ENCODE data around the gene PRKCE.
"Not testable (repeated sequence)": the region's sequence is repeated elsewhere in the genome, so short reads cannot be mapped to it uniquely, and the experiment has no call there.

Gene PRKCE

GRCh38 chr2:46184794-46185583, 533.5 kb downstream of the PRKCE start:
- no peak for DNase-seq

- no peak for DNase-seq
Measured at GRCh38 chr2:46187112-46187618, 535.7 kb downstream of the PRKCE start.

DNA sequence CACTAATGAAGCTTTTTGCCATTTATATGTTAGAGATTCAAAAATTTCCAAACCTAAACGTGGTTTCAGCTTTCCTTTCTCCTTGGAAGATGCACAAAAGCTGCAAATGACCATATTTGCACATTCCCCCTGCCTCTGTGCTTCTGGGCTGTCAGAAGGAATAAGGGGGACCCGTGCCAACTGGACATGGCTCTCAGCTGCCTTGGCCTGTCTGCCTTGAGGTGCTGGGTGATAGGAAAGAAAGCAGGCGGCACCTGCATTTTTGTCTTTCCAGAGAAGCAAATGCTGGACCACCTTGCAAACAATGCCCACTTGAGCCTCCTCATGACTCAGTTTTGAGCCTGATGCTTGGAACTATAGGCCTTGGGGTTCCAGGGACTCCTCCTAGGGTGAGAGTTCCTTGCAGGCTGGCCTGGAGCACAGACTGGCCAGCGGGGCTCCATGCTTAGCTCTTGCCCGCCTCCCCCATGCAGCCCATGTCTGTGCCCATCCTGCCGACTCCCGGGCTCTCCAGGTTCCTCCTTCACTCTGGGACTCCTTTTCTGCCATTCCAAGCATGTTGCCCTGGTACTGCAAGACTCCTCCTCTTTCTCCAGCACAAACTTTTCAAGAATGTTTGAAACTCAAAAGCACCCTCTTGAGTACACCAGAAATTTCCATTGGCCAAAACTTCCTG, 536.7 kb downstream of the PRKCE start:
- no peak for DNase-seq

- DNase-seq, result no peak
Measured at GRCh38 chr2:46193356-46193755, 541.9 kb downstream of the PRKCE start.

- DNase-seq, result no peak
Measured at GRCh38 chr2:46193855-46194254, 542.4 kb downstream of the PRKCE start.

- no peak for DNase-seq
Measured at GRCh38 chr2:46194856-46195255, 543.4 kb downstream of the PRKCE start.

DNA sequence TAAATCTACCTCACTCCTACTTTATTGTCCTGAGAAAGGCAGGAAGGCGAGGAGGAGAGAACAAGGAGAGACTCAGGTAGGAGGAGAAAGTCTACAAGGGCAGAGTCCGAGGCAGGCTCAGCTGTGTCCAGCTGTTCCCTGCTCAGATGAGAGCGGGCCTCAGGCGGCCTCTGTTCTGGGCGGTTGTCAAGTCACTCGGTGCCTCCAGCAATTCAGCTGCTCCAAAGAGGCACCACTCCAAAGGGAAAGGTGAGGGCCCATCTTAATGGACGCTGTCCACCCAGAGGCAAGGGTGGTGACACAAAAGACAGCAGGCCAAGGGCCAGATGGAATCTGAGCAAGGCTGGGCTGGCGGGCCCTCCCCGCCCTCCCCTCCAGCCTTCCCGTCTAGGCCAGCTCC, 544.3 kb downstream of the PRKCE start:
- no peak for DNase-seq

DNA sequence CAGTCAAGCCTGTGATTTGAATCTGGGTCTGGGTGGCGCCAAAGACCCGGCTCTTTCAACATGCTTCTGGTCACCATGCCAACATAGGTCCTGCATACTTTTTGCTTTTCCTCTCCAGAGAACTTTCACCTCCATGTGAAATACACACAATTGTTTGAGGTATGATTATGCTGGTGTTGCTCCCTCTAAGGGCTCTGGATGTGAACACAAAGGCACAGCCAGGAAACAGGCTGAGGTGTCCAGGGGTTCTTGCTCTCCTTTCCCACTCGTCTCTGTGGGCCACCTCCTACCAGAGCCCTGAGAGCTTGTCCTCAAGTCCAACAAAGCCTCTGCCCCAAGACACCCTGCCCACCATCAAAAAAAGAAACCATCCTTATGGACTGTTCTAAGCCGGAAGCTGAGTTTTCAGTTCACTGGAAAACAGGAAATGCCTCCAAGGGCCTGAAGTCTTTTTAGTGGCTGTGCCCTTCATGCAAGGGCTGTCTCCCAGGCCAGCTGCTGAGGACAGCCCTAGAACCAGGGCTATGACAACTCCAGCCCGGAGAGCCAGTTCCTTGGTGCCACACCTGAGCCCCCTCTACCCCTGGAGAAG, 545.5 kb downstream of the PRKCE start:
- DNase-seq, result no peak

- no peak for DNase-seq
Measured at GRCh38 chr2:46197672-46198071, 546.2 kb downstream of the PRKCE start.

DNA sequence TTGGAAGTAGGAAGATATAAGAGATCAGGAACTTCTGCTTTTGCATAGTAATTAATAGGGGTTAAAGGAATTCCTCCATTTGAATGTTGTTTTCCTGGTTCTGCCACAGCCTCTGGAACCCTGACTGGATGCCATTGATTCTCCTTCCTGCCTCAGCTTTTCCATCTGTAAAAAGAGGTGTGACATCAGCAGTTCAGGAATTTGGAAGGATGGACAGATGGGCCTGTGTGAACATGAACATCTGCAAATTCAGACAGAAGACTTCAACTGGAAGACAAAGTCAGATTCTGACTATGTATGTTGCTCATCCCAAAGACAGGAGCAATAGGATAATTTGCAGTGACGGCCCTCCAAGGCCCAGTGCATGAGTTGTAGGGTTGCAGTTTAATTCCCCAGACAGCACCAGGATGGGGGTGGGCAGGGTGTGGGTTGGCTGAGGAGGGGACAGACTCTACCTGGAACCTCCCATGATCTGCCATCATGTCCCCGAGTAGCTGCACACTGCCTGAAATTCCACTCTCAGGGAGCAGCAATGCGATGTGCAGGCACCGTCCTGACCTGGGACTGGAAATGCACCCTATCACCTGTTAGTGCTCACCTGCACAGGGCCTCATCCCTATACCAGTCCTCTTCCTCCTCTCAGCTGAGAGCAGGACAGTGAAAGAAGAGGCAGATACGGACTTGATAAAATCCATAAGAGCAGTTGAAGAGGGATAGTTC, 546.8 kb downstream of the PRKCE start:
- no peak for DNase-seq

GRCh38 chr2:46198966-46199365, 547.5 kb downstream of the PRKCE start:
- no peak for DNase-seq

- DNase-seq, result no peak
Measured at GRCh38 chr2:46200100-46200690, 548.7 kb downstream of the PRKCE start.

DNA sequence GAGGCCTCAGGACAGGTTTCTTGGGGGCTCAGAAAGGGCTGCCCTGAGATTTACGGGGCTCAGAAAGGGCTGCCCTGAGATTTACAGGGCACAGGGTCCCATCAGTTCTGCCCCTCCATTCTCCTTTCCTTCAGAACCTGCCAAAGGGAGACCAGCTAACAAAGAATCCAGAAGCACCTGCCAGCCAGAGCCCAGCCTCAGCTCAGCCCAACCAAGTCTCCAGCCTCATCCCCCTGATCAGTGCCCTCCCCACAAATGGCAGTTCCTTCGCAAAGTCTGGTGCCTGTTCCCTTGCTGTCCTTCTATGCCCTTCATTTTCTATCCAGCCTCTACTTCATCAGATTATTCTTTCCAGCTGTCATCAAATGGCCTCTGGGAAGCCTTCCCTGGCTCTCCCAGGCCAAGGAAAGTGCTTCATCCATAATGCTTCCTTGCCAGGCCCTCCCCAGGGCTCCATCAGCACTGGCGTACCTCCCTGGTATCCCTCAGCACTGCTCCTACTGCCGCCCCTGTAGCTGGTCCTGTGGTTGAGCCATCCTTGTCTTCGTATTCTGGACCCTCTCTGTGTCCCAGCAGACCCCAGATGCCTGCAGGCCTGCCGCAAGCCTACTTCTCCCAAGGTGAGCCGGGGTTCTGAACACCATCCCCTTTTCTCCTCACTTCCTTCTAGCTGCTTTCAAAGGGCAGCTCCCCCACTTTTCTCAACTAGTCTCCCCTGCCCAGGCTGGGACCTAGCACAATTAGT, 549.6 kb downstream of the PRKCE start:
- no peak for DNase-seq

DNA sequence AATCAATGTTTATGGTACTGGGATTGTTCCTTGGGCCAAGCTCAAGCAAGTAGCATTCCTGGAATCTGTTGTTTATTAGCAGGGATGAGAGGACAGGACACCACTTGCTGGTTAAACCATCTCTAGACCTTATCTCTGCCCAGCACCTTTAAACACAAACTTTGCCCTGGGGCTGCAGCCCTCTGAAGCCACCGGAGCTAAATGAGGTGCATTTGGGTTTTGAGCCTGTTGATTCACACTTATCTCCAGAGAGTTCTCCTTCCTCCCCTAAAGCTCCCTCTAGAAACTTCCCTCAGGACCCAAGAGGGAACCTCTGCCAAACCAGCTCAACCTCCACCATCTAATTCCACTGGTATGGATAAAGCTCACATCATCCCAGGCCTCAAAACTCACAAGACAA, 551.0 kb downstream of the PRKCE start:
- no peak for DNase-seq

- no peak for DNase-seq
Measured at GRCh38 chr2:46202987-46203386, 551.5 kb downstream of the PRKCE start.

DNA sequence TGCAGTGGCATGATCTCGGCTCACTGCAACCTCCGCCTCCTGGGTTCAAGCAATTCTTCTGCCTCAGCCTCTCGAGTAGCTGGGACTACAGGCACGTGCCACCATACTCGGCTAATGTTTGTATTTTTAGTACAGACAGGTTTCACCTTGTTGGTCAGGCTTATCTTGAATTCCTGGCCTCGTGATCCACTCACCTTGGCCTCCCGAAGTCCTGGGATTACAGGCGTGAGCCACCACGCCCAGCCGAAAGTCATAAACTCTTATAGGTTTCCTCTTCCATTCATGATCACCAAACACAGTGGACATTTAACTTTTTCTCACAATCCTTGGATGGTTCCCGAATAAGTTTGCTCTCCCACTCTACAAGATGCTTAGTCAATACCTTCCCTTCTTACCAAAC, 552.2 kb downstream of the PRKCE start:
- not testable (repeated sequence) for DNase-seq

DNA sequence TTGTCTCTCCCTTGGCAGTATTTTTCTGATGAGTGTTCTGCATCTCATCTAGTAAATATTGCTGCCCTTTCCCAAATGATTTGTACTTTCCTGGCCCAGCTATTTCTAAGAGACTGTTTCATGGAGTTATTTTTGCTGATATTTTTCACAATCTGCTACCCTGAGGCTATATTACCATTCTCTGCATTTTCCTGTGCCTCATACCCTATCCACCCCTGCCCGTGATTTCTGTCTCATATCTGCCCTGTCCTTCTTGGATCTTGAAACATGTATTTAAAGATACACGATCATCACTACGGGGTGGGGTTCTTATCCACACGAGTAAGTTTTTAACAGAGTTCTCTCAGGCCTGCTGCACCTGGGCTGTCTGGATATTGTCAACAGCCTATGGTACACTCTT, 556.1 kb downstream of the PRKCE start:
- DNase-seq, result no peak

GRCh38 chr2:46208766-46209165, 557.3 kb downstream of the PRKCE start:
- no peak for DNase-seq

GRCh38 chr2:46210063-46210462, 558.6 kb downstream of the PRKCE start:
- no peak for DNase-seq

- DNase-seq, result no peak
Measured at GRCh38 chr2:46211461-46211860, 560.0 kb downstream of the PRKCE start.

DNA sequence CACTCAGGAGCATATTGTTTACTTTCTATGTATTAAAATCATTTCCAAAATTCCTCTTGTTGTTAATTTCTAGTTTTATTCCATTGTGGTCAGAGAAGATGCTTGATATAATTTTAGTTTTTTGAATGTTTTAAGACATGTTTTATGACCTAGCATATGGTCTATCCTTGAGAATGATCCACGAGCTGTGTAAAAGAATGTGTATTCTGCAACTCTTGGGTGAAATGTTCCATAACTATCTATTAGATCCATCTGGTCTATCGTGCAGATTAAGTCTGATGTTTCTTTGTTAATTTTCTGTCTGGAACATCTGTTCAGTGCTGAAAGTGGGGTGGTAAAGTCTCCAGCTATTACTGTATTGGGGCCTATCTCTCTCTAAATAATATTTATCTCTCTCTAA, 562.4 kb downstream of the PRKCE start:
- no peak for DNase-seq

GRCh38 chr2:46216213-46216612, 564.7 kb downstream of the PRKCE start:
- no peak for DNase-seq

Measured in kidney glomerular epithelial cell (primary cell).